ENCODE measurements around the gene PIMREG.

DNA sequence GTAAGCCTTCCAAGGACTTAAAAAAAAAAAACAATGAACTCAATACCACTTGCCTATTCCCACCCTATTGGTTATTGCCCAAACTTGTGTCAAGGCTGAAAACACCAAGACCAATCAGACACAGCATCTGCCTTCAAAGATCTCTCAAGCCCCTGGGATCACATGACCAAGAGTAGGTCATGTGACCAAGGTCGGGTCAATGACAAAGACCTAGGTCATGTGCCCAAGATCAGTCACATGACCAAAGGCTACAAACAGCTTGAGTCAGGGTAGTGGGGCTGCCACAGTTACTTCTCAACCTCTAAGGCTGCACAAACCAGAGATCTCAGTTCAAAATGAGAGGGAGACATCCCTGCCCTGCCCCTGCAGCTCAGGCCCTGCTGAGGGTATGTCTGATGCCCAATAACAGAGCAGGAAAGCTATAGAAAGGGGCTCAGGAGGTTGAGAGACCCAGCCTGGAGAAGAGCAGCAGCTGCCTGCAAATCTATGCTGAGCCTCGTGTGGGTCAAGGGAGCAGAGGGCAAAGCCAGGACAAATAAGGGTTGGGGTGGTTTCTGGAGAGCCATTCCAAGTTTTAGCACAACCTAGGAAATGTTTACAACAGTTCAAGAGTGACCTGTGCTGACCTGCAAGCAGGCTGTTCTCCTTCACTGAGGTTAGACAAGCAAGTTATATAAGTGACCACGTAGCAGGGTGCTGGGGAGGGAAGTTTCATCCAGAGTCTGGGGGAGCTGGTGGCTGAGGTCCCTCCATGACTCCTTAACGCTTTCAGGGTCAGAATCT lies 48.8 kb downstream of the PIMREG start:
- TF ChIP-seq, protein P1, sequence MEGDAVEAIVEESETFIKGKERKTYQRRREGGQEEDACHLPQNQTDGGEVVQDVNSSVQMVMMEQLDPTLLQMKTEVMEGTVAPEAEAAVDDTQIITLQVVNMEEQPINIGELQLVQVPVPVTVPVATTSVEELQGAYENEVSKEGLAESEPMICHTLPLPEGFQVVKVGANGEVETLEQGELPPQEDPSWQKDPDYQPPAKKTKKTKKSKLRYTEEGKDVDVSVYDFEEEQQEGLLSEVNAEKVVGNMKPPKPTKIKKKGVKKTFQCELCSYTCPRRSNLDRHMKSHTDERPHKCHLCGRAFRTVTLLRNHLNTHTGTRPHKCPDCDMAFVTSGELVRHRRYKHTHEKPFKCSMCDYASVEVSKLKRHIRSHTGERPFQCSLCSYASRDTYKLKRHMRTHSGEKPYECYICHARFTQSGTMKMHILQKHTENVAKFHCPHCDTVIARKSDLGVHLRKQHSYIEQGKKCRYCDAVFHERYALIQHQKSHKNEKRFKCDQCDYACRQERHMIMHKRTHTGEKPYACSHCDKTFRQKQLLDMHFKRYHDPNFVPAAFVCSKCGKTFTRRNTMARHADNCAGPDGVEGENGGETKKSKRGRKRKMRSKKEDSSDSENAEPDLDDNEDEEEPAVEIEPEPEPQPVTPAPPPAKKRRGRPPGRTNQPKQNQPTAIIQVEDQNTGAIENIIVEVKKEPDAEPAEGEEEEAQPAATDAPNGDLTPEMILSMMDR (IDR thresholded peaks at IDR 0.05): no peak
- TF ChIP-seq POLR2AphosphoS5 (IDR thresholded peaks at IDR 0.05): no peak
- TF ChIP-seq POLR2A (IDR thresholded peaks at IDR 0.05): no peak

Data from breast epithelium (tissue), 3 donors.